Activated CD4-positive, CD25-positive, alpha-beta regulatory T cell treated with anti-CD3 and anti-CD28 coated beads, Interleukin-2, amount 50 U/mL, for 16 hours (primary cell): ENCODE results near the gene MAGI1.
"Not testable (repeated sequence)": the region's sequence is repeated elsewhere in the genome, so short reads cannot be mapped to it uniquely, and the experiment has no call there.

ENCODE experiments used
- DNase-seq: peaks from one replicate; pipeline ENCODE4 v3.0.0-alpha.2; 2020; ENCODE audit warnings: low read depth, low spot score

Gene MAGI1

DNA sequence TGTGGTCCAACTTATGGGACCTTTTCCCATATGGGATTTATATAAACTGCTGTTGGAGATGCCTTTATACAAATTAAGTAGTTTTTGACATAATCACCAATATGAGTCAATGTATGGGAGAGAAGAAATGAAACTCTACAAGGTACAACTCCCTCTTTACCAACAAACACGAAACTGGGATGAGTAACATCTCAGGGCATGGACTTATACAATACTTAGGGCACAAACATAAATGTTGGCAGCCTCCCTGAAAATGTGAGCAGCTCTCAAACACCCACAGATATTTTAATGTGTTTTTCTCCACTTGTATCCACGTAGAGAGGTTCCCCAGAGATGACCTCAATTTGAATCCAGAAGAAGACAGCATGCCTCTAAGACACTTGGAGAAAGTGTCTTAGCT lies 161.6 kb downstream of the MAGI1 start:
- no peak for DNase-seq

DNA sequence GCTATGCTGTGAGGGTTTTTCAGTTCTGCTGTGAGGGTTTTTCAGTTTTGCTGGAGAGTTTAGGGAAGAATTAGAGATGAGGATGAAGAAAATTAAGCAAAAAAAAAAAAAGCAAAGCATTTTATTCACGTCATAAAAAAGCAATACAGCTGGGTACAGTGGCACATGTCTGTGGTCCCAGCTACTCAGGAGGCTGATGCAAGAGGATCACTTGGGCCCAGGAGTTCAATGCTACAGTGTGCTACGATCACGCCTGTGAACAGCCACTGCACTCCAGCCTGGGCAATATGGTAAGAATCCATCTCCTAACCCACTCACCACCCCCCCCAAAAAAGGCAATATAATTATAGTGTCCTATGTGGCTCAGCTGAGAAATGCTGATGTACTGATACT lies 162.7 kb downstream of the MAGI1 start:
- DNase-seq = no peak

DNA sequence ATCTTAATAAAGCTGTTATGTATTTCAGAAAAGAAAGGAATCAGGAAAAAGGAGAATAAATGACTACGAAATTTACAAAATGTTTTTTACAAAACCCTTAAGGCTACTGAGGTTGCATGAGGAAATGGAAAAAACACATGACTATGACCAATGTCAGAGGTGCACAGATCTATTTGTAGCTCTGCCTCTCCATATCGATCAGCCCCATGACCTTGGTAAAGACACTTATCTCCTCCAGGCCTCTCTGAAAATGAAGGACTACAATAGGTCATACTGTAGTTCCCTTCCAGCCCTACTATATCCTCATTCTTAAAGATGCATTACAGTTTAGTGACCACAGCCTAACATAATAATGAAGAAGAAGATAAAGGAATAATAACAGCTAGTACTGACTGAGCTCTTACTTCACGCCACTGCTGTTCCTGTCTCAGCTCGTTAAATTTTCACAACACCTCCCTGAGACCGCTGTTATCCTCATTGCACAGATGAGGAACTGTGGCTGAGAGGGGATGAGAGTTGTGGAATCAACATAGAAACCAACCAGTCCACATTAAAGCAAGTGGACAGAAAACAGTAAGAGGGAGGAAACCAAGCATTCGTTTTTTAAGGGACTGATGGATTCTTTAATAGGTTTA lies 163.2 kb downstream of the MAGI1 start:
- no peak for DNase-seq

DNA sequence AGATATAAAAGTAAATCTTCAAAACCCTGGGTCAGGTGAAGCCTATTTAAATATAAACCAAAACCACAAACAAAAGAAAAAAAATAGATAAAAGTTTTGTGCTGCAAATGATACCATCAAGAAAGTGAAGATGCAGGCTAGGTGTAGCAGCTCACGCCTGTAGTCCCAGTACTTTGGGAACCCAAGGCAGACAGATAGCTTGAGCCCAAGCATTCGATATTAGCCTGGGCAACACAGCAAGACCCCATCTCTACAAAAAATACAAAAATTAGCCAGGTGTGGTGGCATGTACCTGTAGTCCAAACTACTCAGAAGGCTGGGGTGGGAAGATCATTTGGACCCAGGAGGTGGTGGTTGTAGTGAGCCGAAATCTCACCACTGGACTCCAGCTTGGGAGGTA lies 164.8 kb downstream of the MAGI1 start:
- DNase-seq = no peak

DNA sequence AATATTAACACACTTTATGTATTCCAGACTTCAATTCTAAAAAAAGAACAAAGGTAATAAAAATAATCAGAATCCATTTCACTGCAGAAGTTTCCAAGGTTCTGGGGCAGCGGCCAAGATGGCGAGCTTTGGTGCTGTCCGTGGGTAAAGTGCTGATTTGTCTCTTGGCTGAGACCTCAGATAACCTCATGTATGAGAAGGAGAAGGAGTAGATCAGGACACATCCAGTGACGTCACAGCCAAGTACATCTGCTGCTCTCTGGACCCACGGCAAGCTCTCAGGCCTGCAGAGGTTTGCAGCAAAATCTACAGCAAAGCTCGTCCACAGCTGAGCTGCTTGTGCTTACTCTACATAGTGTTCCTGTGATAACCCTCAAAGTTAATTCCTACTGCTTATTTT lies 165.7 kb downstream of the MAGI1 start:
- no peak for DNase-seq

DNA sequence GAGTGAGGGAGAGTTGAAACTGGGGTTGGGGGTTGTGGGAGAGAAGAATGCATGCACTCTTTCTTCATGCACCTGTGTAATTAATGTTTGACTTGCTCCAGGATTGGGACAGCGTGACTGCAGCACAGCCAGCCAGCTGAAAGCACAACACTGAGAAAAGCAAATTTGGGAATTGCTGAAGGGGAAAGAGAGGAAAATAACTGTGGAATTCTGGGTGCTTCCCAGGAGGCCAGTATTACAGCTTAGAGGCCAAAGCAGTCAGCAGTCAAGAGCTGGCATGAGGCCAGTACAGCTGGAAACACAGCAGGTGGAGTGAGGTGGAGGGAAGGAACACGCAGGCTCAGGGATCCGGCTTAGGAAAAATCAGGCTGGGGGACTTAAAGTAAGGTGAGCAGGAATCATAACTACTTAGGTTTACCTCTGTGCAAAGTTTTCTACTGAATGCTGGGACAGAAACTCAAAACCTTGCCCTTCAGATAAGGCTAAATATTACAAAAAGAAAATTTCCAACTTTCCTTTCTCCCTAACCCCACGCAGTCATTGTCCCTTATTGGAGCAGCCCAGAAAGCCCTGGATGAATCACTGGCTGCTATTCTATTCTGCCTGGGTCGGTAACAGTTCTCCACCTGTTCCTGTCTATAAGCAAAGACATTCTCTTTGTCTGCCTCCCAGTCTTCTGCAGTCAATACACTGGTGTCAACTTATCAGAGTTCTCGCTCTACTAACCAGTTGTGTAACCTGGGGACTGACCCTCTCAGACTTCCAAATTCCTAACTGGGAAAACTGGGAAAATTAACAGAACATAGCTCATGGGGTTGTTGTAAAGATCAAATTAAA lies 167.2 kb downstream of the MAGI1 start:
- no peak for DNase-seq

DNA sequence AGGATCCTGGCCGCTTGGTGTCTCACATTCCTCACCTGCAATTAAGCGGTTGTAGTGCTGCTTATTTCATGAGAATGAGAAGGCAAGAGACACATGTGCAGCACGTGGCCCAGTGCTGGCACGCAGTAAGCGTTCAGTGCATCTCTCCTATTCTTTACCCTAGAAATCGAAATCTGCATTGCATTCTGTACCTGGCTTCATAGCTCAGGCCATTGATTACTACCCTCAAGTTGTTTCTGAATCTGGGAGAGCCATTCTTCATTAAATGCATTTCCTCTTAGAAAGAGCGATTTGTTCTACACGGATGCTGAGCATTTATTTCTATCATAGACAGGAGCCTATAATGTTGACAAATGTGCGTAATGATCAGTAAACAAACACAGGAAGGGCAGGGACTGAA lies 168.9 kb downstream of the MAGI1 start:
- DNase-seq = no peak

DNA sequence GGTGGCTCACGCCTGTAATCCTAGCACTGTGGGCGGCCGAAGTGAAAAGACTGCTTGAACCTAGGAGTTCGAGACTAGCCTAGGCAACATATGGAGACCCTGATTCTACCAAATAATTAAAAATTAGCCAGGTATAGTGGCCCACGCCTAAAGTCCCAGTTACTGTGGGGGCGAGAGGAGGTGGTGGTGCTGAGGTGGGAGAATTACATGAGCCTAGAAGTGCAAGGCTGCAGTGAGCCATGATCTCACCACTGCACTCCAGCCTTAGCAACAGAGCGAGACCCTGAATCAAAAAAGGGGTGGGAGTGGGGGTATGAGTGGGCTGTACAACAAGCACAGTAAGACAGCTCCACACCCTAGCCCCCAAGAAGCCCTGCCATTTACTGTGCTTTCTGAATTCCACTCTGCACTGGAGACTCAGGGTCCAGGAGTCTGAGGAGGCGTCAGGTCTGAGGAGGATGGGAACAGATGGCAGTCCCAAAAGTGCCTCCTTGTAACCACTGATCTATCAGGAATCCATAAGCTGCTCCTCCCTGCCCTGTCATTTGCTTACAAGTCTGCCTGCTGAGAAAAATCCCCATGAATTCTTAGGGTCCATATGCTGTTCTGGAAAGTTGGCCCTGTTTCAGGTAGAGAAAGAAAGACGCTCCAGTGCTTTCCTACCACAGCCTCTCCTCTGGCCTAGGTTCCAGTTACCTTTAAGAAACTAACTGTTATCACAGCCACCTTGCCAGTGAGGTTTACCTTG lies 171.1 kb downstream of the MAGI1 start:
- no peak for DNase-seq

DNA sequence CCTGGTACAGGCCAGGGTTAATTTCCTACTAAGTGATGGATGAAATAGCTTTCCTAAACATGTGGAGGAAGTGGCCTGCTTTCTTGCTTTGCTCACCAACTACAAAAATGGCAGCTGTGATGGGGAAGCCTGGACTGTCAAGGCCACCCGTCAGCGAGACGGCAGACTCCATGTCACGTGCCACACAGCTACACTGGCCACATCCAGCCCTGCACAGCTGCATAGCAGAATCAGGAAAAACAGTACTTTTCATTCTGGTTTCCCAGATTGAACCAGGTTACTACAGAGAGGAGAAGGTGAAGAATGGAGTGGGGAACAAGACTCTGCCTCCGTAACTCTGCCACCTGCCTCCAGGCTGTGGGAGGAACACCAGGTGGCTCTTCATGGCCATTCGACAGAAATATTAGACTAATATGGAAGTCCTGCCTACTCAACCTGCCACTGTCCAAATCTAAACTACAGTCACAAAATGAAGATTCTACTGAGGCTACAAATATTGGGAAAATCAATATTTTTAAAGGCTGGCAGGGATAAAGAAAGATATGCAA lies 174.3 kb downstream of the MAGI1 start:
- DNase-seq = no peak

DNA sequence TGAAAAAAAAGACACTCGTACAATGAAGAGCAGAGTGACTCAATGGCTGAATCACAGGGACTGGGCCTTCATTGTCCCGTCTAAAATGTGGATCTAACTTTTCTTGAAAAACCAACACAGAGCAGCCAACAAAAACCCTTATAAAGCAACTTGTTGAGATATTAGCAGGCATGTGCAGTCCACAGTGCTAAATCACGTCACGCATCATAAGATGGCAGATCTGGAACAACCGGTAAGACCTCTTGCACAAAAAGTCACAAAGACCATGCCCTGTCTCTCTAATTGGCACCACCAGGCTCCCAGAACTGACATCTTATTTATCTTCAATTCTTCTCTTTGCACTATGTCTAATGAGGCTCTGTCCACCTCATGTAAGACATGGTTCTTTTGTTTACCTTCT lies 177.0 kb downstream of the MAGI1 start:
- no peak for DNase-seq

DNA sequence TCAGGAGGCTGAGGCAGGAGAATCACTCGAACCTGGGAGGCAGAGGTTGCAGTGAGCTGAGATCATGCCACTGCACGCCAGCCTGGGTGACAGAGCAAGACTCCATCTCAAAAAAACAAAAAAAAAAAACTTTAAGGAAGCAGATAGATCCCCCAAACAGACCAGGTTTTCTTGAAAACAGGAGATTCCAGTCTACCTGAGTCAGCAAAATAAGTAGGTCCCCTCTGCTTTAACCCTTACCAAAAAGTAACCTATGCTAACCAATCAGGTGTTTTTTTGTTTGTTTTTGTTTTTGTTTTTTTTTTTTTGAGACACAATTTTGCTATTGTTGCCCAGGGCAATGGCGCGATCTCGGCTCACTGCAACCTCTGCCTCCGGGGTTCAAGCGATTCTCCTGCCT lies 179.1 kb downstream of the MAGI1 start:
- not testable (repeated sequence) for DNase-seq

DNA sequence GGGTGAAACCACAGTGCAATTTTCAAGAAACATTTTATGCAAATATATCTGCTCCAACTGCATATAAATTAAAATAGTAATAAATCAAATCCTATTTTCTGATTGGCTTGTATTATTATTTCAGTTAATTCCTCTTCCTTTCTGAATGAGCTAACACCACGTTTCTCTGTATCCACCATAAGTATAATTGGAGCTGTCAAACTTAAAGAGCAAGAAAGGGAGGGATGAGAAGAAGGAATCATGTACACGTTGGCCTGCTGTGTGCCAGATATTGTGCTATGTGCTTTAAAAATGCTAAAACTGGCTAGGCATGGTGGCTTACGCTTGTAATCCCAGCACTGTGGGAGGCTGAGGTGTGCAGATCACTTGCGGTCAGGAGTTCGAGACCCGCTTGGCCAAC lies 180.0 kb downstream of the MAGI1 start:
- DNase-seq = no peak

DNA sequence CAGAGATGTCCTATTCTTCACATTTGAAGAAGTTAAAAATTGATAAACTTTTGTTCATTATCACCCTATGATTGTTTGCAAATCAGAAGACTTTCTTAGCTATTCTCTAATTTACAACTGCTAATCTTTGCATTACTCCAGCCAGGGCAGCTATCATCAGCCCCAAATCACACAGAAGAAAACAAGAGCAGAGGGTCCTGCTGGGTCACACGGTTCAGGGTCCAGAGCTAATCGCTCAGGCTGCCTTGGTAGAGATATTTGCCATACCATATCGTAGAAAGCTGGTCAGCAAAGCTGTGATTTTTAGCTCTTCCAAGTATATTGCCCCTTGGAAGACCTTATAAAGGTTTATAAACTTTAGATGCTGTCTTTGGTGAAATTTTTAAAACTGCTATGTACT lies 181.4 kb downstream of the MAGI1 start:
- no peak for DNase-seq

DNA sequence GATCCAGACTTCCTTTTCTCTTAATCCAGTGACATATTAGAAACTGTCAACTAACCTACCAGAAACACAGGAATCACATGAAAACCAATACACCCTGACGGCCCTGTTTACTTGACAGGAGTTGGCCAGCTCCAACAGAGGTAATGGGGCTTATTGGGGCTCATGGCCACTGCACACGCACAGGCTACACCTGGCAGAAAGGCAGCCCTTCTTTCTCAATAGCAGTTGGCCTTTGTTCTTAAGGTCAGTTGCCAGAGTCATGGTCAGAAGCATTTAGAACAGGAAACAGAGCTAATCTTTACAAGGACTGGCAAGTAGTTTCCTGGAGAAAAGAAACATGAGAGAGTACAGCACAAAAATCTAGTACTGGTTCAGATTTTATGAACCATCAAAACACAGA lies 181.8 kb downstream of the MAGI1 start:
- no peak for DNase-seq

DNA sequence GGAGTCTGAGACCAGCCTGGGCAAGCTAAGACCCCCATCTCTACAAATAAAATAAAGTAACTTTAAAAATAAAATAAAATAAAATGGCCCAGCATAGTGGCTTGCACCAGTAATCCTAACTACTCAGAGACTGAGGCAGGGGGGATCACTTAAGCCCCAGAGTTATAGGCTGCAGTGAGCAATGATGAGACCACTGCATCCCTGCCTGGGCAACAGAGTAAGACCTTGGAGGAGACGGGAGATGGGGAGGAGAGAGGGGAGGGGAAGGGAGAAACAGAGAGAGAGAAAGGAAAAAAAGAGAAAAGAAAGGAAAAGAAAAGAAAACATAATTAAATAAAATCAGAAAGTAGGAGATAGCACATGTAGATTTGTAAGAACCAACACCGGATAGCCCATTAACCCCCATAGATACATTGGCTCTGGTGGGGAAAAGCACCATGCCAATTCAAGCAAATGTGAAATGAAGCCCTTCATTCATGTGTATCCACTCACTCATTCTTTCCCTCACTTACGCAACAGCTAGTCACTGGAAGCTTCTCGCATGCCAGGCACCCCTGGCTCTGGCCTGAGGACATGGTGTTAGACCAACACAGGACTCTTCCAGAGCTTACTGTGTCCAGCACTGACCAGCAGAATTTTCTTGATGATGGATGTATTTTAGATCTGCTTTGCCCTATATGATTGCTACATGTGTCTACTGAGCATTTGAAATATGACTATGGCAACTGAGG lies 183.2 kb downstream of the MAGI1 start:
- no peak for DNase-seq

DNA sequence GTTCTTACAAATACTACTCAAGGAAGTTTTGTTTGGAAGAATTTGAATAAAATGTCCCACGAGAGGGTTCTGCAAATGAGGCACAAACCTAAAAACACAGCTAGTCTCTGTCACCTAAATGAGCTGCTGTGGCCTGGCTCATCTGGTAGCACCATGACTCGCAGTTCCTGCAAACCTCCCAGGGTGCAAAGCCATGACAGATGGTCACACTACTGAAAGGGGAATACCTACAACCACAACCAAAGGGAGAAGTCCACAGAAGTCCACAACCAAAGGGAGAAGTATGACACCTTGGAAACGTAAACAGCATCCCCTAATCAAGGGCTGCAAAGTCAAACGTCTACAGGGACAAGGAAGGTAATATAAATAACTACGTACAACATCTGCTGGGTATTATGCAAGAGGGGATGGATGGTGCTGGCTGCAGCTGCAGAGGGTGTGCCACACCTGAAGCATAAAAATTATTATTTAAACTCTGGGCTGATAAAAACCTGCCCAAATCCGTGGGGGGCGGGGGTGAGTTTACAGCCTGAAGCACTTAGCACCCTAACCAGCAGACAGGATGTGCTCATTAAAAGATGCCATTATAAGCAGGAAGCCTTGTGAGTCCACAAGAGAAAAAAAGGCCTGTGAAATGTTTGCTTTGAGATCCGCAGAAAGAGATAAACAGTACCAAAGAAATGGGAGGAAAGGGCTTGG lies 184.0 kb downstream of the MAGI1 start:
- DNase-seq = no peak

DNA sequence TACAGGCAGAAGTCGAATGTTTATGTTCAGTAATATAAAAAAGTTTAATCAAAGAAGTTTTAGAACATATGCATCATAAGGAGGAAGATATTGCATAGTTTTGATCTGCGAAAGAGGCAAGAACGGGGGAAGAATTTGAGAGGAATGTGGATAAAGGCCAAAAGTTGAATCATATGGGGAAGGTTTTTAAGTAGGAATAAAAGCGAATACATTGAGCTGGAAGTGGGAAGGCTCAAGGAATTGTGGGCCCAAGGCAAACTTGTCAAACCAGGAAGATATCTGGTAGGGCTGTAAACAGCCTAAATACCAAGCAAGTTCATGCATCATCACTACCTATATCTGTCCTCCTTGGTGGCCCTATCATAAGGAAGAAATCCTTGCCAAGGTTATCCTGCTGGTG lies 186.9 kb downstream of the MAGI1 start:
- no peak for DNase-seq

DNA sequence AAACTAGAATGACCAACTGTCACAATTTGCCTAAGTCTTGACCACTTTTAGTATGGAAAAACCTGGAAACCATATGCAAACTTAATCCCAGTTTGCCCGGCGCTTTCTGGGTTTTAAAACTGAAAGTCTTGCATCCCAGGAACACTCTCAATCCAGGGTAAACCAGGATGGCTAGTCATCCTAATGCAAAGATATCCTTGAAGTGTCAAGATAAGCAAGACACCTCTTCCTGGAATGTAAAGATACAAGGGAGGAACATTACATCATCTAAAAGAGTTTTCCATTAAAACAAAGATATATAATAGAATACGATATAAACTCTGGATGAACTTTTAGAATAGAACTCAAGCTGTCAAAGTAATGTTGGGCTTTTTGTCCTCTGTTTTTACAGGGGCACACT lies 188.5 kb downstream of the MAGI1 start:
- DNase-seq = no peak

DNA sequence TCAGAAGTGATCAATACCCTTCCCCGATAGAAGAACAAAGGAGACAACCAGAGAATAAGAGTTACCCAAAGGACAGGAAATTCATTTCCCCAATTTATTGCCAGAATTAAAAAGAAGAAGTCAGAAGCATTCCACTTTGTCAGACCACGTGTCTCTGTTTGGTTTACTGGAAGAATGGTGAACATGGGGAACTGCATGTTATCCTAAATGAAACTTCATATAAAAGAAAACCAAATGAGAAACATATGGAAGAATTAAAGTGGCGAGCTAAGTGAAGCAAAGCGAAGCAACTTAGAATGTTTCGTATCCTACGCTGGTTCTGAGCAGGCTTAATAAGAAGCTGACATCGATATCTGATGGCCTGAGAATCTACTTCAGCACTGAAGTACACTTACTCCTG lies 190.7 kb downstream of the MAGI1 start:
- no peak for DNase-seq

DNA sequence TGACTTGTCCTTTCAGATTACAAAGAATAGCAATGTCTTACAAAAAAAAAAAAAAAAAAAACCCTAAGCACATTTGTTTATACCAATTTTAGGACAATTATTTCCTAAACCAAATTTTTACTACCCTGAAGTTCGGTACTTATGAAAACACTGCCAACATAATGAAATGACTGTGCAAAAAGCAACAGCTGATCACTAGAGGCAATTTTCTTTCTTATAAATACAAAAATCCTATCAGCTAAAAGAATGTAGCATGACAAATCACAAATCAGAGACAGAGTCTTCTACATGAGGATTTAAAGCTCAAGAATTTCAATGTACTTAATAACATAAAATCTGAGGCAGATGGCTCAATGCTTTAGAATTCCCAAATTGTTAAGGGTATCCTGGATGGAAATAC lies 191.8 kb downstream of the MAGI1 start:
- no peak for DNase-seq

DNA sequence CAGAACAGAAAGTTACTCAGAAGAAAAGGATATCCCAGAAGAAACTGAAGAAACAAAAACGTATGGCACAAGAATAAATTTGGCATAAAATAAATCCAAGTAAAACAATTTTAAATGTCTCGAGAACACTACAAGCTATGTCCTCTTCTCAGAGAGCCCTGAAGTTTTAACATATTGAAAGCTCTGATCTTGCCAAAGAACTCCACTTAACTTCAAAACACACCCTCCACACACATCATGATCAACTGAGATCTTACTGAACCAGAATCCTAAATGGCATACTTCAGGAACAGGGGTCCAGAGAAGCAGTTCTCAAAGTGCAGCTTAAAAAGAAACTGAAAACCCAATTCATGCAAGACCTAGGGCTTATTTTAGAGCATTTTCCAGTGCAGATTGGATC lies 194.3 kb downstream of the MAGI1 start:
- no peak for DNase-seq
